Erythroblast (primary cell): ENCODE data around the gene LTBP1.

Experiments
- DNase-seq, 2 experiments: peaks; one replicate each; lab custom pipeline; 2025; lab: John Stamatoyannopoulos, UW
- GATA1 ChIP-seq: IDR thresholded peaks from 2 replicates; pipeline ENCODE4 v1.6.1; 2011; ENCODE audit warnings: low read depth, mild to moderate bottlenecking, control low read depth, low read length, moderate library complexity
- POLR2A ChIP-seq: IDR thresholded peaks from 2 replicates; pipeline ENCODE4 v1.6.1; 2011; ENCODE audit warnings: mild to moderate bottlenecking, low read length

Gene LTBP1

DNA sequence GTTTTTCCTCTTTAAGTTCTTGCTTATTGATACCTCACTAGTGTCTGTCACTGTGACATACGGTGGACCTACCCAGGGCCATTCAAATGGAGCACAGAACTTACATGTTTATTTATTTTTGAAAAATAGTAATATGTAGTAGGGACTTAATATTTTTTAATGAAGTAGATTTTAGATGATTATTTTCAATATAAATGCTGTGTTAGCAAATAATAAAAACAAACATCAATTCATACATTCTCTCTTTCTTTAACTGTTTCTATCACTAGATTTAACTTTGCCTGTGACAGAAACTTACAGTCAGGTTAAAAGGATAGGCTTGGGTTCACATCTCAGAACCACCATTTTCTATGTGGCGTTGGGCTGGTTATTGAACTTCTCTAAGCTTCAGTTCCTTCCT, 345.3 kb downstream of the LTBP1 start:
- no peak for DNase-seq
- TF ChIP-seq POLR2A (no peak), GATA1 (no peak)

DNA sequence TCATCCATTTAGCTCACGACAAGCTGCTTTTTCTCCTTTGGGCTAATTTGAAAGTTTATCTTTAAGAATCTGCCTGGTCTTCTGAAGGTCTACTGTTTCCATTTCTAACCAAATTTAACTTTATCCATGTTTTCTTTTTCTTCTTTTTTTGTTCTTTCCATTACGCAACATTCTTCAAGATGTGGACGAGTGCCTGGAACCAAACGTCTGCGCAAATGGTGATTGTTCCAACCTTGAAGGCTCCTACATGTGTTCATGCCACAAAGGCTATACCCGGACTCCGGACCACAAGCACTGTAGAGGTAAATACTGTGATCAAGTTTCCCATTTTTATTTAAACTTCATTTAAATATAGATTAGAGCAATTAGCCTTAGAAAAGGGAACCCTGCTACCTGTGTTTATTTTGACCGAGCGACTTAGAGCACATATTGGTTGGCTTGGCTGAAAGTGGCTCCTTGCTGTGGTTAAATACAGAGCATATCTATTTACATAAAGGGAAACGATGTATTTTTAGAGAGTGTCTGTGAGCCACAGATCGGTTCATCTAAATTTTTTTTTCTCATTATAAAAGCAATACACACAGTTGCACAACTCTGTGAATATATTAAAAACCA, 346.3 kb downstream of the LTBP1 start:
- no peak for DNase-seq
- TF ChIP-seq GATA1 = no peak
- TF ChIP-seq POLR2A = no peak

DNA sequence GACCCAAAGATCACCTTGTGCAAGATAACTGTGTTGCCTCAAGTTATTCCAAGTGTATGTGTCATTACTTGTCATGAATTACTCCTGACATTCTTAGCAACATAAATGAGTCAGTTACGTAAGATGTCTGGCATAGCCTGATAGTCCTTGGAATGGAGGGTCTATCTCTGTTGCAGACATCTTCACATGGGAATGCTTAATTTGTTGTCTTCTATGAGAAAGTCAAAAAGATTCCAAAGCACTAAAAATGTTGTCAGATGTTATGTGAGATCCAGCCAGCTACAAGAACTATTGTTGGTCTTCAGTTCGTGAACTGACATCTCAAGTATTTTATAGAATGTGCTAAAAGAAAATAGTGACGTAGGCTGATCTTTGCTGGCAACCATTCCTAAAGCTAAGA, 351.5 kb downstream of the LTBP1 start:
- DNase-seq = no peak
- TF ChIP-seq GATA1 (no peak), POLR2A (no peak)

DNA sequence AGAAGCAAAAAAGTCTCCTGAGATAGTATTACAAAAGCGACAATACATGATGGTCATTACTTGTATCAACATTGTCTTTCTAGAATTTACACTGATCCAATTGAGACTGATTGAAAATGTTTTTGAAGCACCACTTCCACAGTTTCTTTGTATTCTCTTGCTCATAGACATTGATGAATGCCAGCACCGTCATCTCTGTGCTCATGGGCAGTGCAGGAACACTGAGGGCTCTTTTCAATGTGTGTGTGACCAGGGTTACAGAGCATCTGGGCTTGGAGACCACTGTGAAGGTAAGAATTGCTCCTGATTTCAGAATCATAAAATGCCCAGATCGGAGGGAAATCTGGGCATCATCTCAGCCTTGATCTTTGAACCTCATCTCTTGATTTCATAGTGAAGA, 354.6 kb downstream of the LTBP1 start:
- DNase-seq = no peak
- TF ChIP-seq GATA1 (no peak), POLR2A (no peak)

DNA sequence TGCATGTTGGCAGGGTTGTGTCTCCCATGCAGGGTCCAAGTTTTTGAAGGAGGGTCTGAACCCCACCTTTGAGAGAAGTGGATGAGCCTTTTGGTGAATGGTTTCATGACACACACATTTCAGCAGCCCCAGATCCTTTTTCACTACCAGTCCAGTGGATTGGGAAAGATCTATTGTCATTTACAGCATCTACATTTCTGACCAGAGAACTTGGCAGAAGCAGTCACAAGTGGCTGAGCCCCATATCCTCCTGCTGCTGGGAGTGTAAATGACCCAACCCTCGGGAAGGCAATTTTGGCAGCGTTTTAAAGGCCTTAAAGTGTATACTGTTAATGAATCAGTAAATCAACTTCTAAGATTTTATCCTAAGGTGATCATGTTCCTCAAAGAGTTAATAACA, 355.6 kb downstream of the LTBP1 start:
- TF ChIP-seq POLR2A = no peak
- TF ChIP-seq GATA1 = no peak
- DNase-seq = no peak

DNA sequence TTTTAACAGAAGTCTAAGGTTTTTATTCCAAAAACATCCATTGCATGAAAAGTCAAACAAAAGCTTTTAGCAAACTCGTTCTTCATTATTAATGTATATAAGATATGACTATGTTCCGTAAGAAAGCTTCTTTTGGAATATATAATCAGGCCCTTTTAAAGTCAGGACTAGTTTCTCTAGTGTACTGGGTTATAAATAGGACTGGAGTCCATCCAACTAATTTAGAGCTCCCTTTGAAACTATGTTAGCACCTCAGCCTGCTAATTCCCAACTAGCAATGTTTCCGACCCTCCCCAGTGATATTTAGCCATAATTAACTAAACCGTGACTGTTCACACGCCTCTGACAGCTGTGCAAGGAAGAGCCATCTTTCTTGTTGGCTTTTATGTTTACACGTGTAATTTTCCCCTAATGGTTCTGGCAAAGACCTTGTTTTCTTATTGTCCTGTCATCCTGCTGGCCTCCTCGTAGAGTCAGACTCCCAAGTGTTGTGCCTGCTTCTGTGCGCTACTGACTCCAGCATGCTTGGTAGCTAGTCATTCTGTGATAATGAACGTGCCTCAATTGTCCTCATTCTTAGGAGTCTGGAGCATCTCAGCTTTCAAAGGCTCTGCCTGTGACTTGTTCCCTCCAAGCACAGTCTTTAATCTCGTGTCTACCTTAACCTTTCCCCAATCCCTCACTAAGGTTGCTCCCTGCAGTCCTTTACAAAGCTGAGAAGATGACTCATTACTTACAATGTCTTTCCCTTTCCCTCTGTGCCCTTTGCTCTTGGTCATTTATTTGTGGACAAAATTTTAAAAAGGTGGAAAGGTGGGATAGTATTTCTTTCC, 357.5 kb downstream of the LTBP1 start:
- TF ChIP-seq POLR2A (no peak), GATA1 (no peak)
- no peak for DNase-seq

DNA sequence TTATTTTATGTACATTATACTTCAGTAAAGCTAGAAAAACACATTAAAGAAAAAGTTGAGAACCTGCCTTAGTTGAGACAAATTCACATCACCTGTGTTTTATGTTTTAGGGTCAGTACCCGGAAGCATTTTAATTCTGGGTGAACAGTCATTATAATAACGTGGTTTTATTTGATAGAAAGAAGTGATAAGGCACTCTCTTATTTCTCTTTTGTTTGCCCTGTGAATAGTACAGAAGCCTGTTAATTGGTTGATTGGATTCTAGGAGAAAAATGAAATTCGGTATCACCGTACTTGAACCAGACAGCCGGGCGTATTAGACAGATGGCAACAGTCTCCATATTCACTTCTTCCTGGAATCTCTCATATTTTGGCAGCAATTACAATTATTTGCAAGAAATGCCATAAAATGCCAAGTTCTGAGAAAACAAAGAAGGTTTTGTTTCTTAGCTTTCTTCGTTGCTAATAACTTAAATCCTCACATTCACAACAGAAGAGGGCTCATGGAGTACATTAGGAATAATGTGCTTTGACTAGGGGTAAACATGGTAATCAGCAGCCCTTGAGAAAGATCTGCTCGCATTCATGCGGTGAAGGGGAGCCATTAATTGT, 361.0 kb downstream of the LTBP1 start:
- DNase-seq = no peak
- TF ChIP-seq GATA1 (no peak), POLR2A (no peak)

DNA sequence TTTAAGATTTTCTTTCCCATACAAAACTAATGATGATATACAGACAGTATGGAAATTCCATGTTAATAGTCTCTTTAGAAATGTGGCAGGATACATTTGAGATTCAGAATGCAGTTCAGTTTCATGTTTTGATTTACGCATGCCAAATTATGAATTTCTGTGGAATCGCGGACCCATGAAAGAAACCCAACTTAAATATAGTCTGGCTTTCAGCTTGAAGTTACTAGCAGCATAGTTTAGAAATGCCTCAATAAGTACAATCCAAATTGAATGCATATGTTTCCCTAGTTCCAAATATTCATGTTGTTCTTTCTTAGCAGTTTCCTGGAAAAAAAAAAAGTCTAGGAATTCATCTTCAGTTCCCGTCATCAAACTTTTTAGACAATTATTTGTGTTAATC, 365.6 kb downstream of the LTBP1 start:
- DNase-seq = no peak
- no peak for TF ChIP-seq GATA1
- TF ChIP-seq POLR2A = no peak

DNA sequence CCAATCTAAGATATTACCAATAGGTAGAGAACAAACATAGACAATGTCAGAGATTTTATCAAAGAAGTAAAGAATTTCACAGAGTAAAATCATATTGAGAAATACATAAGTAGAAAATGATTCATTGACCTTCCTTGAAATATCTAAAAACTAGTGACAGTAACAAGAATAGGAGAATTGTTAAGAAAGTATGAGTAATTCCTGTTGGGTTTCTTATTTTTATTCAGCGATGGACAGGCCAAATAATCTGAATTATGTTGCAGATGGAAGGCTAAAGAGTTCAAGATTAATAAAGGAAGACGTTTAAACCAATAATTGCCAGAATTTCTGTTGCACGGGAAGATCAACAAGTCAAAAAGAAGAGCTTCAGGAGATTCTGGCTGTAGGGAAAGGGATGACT, 366.3 kb downstream of the LTBP1 start:
- TF ChIP-seq POLR2A = no peak
- no peak for TF ChIP-seq GATA1
- no peak for DNase-seq

DNA sequence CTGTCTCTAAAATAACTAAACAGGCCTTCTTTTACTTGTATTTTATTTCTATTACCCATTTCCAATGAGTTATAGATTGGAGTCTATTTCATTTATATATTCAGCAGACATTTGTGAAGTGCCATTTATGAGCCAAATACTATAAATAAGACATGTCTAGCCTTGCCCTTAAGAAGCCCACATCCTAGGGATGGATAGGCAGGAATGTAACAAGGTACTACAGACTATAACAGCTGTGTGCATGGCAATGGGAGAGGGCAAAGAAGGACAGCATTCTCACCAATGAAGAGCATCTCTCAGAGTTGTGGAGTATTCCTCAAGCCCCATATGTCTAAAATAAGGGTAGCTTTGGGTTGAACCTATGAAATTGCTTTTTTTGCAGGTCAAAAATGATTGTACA, 367.8 kb downstream of the LTBP1 start:
- no peak for TF ChIP-seq GATA1
- no peak for TF ChIP-seq POLR2A
- DNase-seq = no peak

DNA sequence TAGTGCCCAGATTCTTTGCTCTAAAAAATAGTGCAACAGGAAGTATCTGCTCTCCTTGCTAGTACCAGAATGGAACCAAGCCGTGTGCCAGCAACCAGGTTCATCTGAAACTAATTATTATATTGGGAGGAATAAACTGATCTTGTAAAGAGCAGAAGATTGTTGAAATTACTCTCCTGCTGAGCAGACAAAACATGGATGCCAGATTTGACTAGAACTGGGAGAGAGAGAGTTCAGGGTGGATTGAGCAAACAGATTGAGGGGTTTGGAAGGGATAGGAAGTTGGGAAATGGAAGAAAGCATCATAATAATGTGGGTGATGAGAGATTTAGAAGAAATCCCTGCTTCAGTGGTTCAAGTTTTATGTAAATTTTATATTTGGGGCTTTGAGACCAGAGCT, 369.6 kb downstream of the LTBP1 start:
- TF ChIP-seq POLR2A = no peak
- no peak for TF ChIP-seq GATA1
- DNase-seq = no peak

DNA sequence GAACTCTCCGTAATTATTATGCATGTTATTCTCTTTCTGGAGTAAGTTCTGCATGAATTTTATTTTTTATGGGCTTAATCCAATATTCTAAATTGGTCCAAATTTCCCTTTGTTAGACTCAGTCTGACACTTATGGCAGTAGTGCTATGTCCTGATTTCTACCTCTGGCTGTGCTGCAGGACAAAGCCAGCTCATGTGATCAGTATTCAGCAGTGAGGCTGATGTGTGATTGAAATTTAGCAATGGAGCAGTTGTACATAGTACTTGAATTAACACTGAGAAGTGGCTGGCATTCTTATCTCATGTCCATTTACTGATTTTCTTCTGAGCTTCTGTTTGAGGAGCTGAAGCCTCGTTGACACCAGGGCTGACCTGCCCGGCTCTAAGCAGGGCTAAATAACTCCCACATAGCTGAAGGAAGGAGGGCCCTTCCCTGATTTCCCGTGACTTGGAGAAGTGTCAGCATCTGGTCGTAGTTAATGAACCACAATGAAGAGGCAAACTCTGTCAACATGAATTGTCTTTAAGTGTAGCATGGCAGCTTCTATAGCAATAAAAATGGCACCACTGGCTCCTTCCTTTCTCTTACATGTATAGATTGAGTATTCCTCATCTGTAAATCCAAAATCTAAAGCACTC, 370.7 kb downstream of the LTBP1 start:
- DNase-seq = no peak
- TF ChIP-seq POLR2A = no peak
- TF ChIP-seq GATA1 = no peak

DNA sequence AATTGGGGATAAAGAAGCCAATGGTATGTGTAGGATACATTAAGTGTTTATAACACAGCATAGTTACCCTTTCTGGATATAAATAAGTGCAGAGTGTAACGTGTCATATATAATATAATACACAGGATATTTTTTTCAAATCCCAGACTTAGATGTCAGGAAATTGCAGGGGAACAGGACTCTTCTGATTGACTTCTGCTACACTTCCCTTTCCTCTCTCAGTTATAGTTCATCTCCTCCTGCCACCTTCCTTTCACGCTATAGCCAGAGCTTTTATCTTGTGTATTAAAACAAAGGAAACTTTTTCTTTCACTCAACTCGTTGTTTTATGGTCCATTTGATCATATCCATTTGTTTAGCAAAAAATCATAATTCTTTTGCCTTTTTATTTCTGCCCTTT, 371.7 kb downstream of the LTBP1 start:
- no peak for DNase-seq
- TF ChIP-seq GATA1 = no peak
- no peak for TF ChIP-seq POLR2A

DNA sequence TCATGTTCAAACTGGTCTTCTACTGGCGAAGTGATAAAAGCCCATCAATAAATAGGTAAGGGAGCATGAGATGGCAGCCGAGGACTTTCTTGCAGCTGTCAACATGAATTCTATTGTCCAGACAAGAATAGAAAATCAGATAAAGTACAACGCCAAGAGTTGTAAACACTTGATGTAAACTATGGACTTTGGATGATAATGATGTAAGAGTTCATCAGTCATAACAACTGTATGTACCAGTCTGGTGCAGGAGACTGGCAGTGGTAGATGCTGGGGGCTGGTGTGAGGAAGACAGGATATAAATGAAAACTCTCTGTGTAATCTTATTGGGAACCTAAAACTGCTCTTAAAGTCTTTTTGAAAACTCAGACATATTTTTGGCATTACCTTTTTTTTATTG, 373.8 kb downstream of the LTBP1 start:
- no peak for DNase-seq
- TF ChIP-seq POLR2A = no peak
- no peak for TF ChIP-seq GATA1
